HCT116 (cell line): ENCODE measurements around the gene RBM33. TPM values are rescaled to one million over a fixed set of nuclear protein-coding genes. Genes with fewer than 3 reads are reported as not detected.

Experiments
- ATAC-seq: fragments of 200-7000 bp; cut with Tn5 transposase; 2 replicates; pipeline ENCODE4 v1.9.1; 2020; ENCODE audit warnings: mild to moderate bottlenecking, moderate library complexity
- BruUV-seq: library from RNA; stranded (reverse); fragments of 400-500 nt; replicated peaks from 2 replicates; lab custom pipeline; 2021; lab: Mats Ljungman, UMichigan
- CTCF ChIA-PET: fragments of 300-600 bp; sonication (Branson Sonifier 250); formaldehyde crosslinking; loops from one replicate; lab custom pipeline; 2021; ENCODE audit warnings: antibody characterized with exemption; lab: Charles Lee
- POLR2A ChIA-PET: fragments of 300-600, 350-600 bp; sonication (Branson Sonifier 250); formaldehyde crosslinking; loops from one replicate; lab custom pipeline; 2021; ENCODE audit warnings: antibody characterized with exemption; lab: Charles Lee
- RAD21 ChIA-PET, 2 experiments: fragments of 300-600 bp; sonication (Branson Sonifier 250); formaldehyde crosslinking; loops; one replicate each; lab custom pipeline; 2023; ENCODE audit warnings: low total read pairs in 2 of 2; ENCODE audit not compliant: uncharacterized antibody in 2 of 2, unreplicated experiment in 2 of 2, low non-redundant PET in 1 of 2; lab: Charles Lee
- DNase-seq: peaks from one replicate; pipeline ENCODE4 v3.0.0-alpha.2; 2010; ENCODE audit warnings: low read depth, low spot score
- H2AFZ ChIP-seq: fragments of 200-600 bp; shearing (Covaris generic), sonication (generic); 2 replicates; pipeline ENCODE4 v1.6.1; 2017; ENCODE audit warnings: low read depth, mixed run types, mixed read lengths, antibody characterized with exemption, low read length; ENCODE audit not compliant: poor library complexity, severe bottlenecking
- H3K27ac ChIP-seq: 2 replicates; pipeline ENCODE4 v1.5.1; 2012; ENCODE audit warnings: low read depth, low read length
- H3K27me3 ChIP-seq: fragments of 200-600 bp; sonication (generic); 2 replicates; pipeline ENCODE4 v1.6.1; 2016; ENCODE audit warnings: mixed run types, low read length, mixed read lengths; ENCODE audit not compliant: insufficient read depth
- H3K36me3 ChIP-seq, 2 experiments: fragments of 200-500 bp in 1 of 2; fragments of 200-600 bp in 1 of 2; sonication (Bioruptor generic) in 1 of 2; sonication (generic) in 1 of 2; 2 replicates each; pipeline versions ENCODE4 v1.5.1 to v1.6.1; 2014 to 2016; ENCODE audit warnings: low read length in 2 of 2, inconsistent platforms in 1 of 2, mixed read lengths in 1 of 2, mixed run types in 1 of 2; ENCODE audit not compliant: insufficient read depth in 2 of 2, control insufficient read depth in 1 of 2
- H3K4me1 ChIP-seq, 2 experiments: fragments of 200-600 bp in 1 of 2; sonication (generic) in 1 of 2; 2 replicates each; pipeline versions ENCODE4 v1.5.1 to v1.6.1; 2012 to 2017; ENCODE audit warnings: low read length in 2 of 2, inconsistent platforms in 1 of 2, mild to moderate bottlenecking in 1 of 2, mixed read lengths in 1 of 2, mixed run types in 1 of 2, moderate library complexity in 1 of 2; ENCODE audit not compliant: insufficient read depth in 2 of 2, control insufficient read depth in 1 of 2
- H3K4me2 ChIP-seq: fragments of 200-600 bp; sonication (generic); 2 replicates; pipeline ENCODE4 v1.6.1; 2017; ENCODE audit warnings: mixed run types, low read length, mixed read lengths
- H3K4me3 ChIP-seq, 2 experiments: fragments of 200-600 bp in 1 of 2; sonication (generic) in 1 of 2; replicated peaks in 1 of 2; 2 replicates each; pipeline ENCODE4 v1.5.1; 2011 to 2016; ENCODE audit warnings: low read length in 2 of 2, control low read depth in 1 of 2, low read depth in 1 of 2, mild to moderate bottlenecking in 1 of 2, mixed read lengths in 1 of 2, mixed run types in 1 of 2
- H3K79me2 ChIP-seq: fragments of 200-600 bp; sonication (generic); 2 replicates; pipeline ENCODE4 v1.6.1; 2017; ENCODE audit warnings: mild to moderate bottlenecking, mixed run types, low read length, moderate library complexity, mixed read lengths; ENCODE audit not compliant: insufficient read depth
- H3K9ac ChIP-seq: fragments of 200-600 bp; sonication (generic); 2 replicates; pipeline ENCODE4 v1.6.1; 2016; ENCODE audit warnings: low read length, mixed read lengths
- H3K9me2 ChIP-seq: fragments of 200-600 bp; sonication (generic), shearing (Covaris generic); 2 replicates; pipeline ENCODE4 v1.6.1; 2017; ENCODE audit warnings: mixed run types, mild to moderate bottlenecking, moderate library complexity; ENCODE audit not compliant: insufficient read depth
- H3K9me3 ChIP-seq, 2 experiments: fragments of 200-500 bp in 1 of 2; fragments of 200-600 bp in 1 of 2; sonication (Bioruptor generic) in 1 of 2; sonication (generic) in 1 of 2; 2 replicates each; pipeline ENCODE4 v1.6.1; 2014 to 2017; ENCODE audit warnings: low read length in 2 of 2, mixed read lengths in 2 of 2, inconsistent platforms in 1 of 2, low read depth in 1 of 2, mild to moderate bottlenecking in 1 of 2, mixed run types in 1 of 2, moderate library complexity in 1 of 2; ENCODE audit not compliant: control insufficient read depth in 1 of 2, insufficient read depth in 1 of 2
- H4K20me1 ChIP-seq: fragments of 200-600 bp; sonication (generic), shearing (Covaris generic); 2 replicates; pipeline ENCODE4 v1.6.1; 2017; ENCODE audit warnings: mixed run types, mild to moderate bottlenecking, moderate library complexity; ENCODE audit not compliant: insufficient read depth
- CBX3 ChIP-seq: IDR thresholded peaks from 2 replicates; pipeline ENCODE4 v1.6.1; 2012; ENCODE audit warnings: low read depth
- CEBPB ChIP-seq: IDR thresholded peaks from 2 replicates; pipeline ENCODE4 v1.6.1; 2012; ENCODE audit warnings: low read depth
- CTCF ChIP-seq, 3 experiments: fragments of 200-600 bp in 1 of 3; sonication (generic) in 1 of 3; IDR thresholded peaks in 2 of 3; conservative IDR thresholded peaks in 1 of 3; 2 replicates each; pipeline ENCODE4 v1.5.1; 2012 to 2017; ENCODE audit warnings: low read depth in 2 of 3, low read length in 2 of 3, antibody characterized with exemption in 1 of 3, borderline replicate concordance in 1 of 3, control low read depth in 1 of 3, mild to moderate bottlenecking in 1 of 3, mixed read lengths in 1 of 3, mixed run types in 1 of 3, moderate library complexity in 1 of 3; ENCODE audit not compliant: insufficient read depth in 1 of 3
- EGR1 ChIP-seq: IDR thresholded peaks from 2 replicates; pipeline ENCODE4 v1.6.1; 2012; ENCODE audit warnings: low read depth
- ELF1 ChIP-seq: IDR thresholded peaks from 2 replicates; pipeline ENCODE4 v1.6.1; 2012; ENCODE audit warnings: low read depth, borderline replicate concordance
- EZH2 ChIP-seq: fragments of 200-600 bp; sonication (generic); IDR thresholded peaks from 2 replicates; pipeline ENCODE4 v1.6.1; 2017; ENCODE audit warnings: antibody characterized with exemption, mixed run types
- JUND ChIP-seq: IDR thresholded peaks from 2 replicates; pipeline ENCODE4 v1.6.1; 2012
- POLR2A ChIP-seq: IDR thresholded peaks from 2 replicates; pipeline ENCODE4 v1.7.0; 2011; ENCODE audit warnings: borderline replicate concordance; ENCODE audit not compliant: insufficient read depth, insufficient read length; ENCODE audit errors: extremely low read depth
- POLR2AphosphoS5 ChIP-seq: IDR thresholded peaks from 2 replicates; pipeline ENCODE4 v1.6.1; 2011; ENCODE audit warnings: mild to moderate bottlenecking, low read depth, low read length, moderate library complexity
- RAD21 ChIP-seq: IDR thresholded peaks from 2 replicates; pipeline ENCODE4 v1.6.1; 2012; ENCODE audit warnings: low read depth, mild to moderate bottlenecking
- REST ChIP-seq: IDR thresholded peaks from 2 replicates; pipeline ENCODE4 v1.6.1; 2012; ENCODE audit warnings: low read depth
- SIN3A ChIP-seq: IDR thresholded peaks from 2 replicates; pipeline ENCODE4 v1.6.1; 2012; ENCODE audit warnings: low read depth
- SP1 ChIP-seq: IDR thresholded peaks from 2 replicates; pipeline ENCODE4 v1.6.1; 2012; ENCODE audit warnings: low read depth
- ZBTB33 ChIP-seq: IDR thresholded peaks from 2 replicates; pipeline ENCODE4 v1.6.1; 2011; ENCODE audit warnings: mild to moderate bottlenecking, low read length, moderate library complexity; ENCODE audit not compliant: insufficient replicate concordance; ENCODE audit errors: extremely low read depth
- ZFX ChIP-seq: fragments of 450-650 bp; IDR thresholded peaks from 2 replicates; pipeline ENCODE4 v1.6.1; 2017
- ZNF274 ChIP-seq: fragments of 200-500 bp; sonication (Bioruptor generic); IDR thresholded peaks from 2 replicates; pipeline ENCODE4 v1.6.1; 2014; ENCODE audit warnings: mild to moderate bottlenecking, low read depth, low read length, inconsistent platforms
- intact Hi-C: fragments of 100-400 bp; cut with micrococcal nuclease; formaldehyde crosslinking; loops from 2 replicates; pipeline ENCODE4 v1.10.0; 2022
- total RNA-seq: library from RNA; stranded (reverse); gene quantifications from one replicate; pipeline ENCODE4 v1.2.1, GENCODE V29; 2021; ENCODE audit not compliant: unreplicated experiment

Gene RBM33
- total RNA-seq, 1 experiment from 2014 or later, result 64.3 TPM

- TF ChIP-seq POLR2A (no peak), EZH2 (no peak), CEBPB (no peak), SIN3A (no peak), ZNF274 (no peak), CBX3 (no peak), RAD21 (no peak)
Observed at GRCh38 chr7:155813125-155813524, 168.7 kb downstream of the RBM33 start (continued).

- no peaks in the 10 kb centered on the region for H3K79me2 ChIP-seq
- ChIA-PET RAD21 (interaction anchor here in 1 of 2 experiments (0.6 to 0.7 kb wide), 2 partner anchors 8 to 566 kb away, joined by 3 to 5 read pairs; no protein-coding TSS in a partner anchor), CTCF (interaction anchor here (0.6 to 1.4 kb wide), 3 partner anchors 343 to 705 kb away, joined by 3 read pairs; no protein-coding TSS in a partner anchor), POLR2A (no interaction called here)
- H3K9me3 ChIP-seq, result no peaks in the 10 kb centered on the region
- intact Hi-C loops, result no loop called here
- ATAC-seq (no peak), DNase-seq (no peak)
- H3K9me2 ChIP-seq, result no peaks in the 10 kb centered on the region
- no peak overlapping the region for H2AFZ ChIP-seq
- H3K4me3 ChIP-seq, result no peak overlapping the region
- H3K27ac ChIP-seq, result no peak overlapping the region
- H3K9ac ChIP-seq, result no peak overlapping the region
- H3K27me3 ChIP-seq, result 0 out of 2 replicates have a peak, but pooled peaks cover 5% of the 10 kb centered on the region
- peaks cover 0 to 6% of the 10 kb centered on the region in 2 experiments; a peak in 2 of 4 replicates for H3K4me1 ChIP-seq
- TF ChIP-seq ZBTB33, result no peak
- no peak for TF ChIP-seq SP1
- no peak for TF ChIP-seq ZFX
- TF ChIP-seq POLR2A, result no peak
- no peak for TF ChIP-seq RAD21
- TF ChIP-seq CTCF (IDR thresholded peaks at IDR 0.05 in 2 of 3, conservative IDR thresholded peaks at IDR 0.05 in 1 of 3; ENCODE audit: borderline replicate concordance in 1 of 3, insufficient read depth in 1 of 3, low read depth in 2 of 3, low read length in 2 of 3), result no peak
- TF ChIP-seq POLR2AphosphoS5, result no peak
- no peak for TF ChIP-seq REST
- no peak for TF ChIP-seq ELF1
- no peak for TF ChIP-seq EZH2
- no peak for TF ChIP-seq CBX3
- TF ChIP-seq EGR1, result no peak
- no peak for TF ChIP-seq CEBPB
- no peak for TF ChIP-seq JUND
- BruUV-seq, result no TSS peak
- H3K36me3 ChIP-seq, result no peaks in the 10 kb centered on the region
- H3K4me2 ChIP-seq, result no peak overlapping the region
- no peaks in the 10 kb centered on the region for H4K20me1 ChIP-seq
Observed at GRCh38 chr7:155813546-155814315, 169.3 kb downstream of the RBM33 start.
